Measurements from ENCODE around the gene XIRP2.

Gene XIRP2

DNA sequence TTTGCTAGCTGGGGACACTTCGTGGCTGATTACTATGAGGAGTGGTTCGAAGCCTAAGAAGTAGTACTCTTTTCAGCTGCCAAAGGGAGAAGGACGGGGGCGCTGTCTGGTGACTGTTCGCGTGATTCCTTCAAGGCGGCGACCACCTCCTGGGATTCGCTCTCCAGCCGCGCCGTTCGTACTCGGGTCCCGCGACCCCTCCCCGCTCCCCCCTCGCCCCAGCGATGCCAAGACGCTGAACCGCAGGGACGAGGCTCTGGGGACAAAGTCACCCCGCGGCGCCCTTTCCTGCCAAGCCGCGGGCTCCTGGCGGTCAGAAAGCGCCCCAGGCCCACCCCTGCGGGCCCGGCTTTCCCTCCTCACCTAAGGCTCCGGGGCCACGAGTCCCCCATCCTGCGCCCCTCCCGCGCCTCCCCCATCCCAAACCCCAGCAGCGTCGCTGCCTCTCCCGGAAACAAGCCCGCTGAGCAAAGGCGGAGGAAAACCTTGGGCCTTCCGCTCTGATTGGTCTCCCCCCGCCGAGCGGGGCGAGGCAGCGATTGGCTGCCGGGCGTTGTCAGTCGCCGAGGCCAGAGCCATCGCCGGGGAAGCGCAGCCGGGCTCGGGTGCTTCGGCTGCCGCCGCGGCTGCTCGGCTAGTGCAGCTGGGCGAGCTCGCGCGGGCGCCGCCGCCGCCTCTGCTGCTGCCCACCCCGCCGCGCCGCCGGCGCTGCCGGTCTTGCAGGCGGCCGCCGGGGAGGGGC is 404.3 kb downstream of the XIRP2 start, which contains the start of gene B3GALT1:
TSS of gene B3GALT1 (plus strand) at position 572 of the 742 bp plus-strand sequence.
- peak; percentile 92 for DNase-seq (ENCODE audit: low read depth, low spot score)

DNA sequence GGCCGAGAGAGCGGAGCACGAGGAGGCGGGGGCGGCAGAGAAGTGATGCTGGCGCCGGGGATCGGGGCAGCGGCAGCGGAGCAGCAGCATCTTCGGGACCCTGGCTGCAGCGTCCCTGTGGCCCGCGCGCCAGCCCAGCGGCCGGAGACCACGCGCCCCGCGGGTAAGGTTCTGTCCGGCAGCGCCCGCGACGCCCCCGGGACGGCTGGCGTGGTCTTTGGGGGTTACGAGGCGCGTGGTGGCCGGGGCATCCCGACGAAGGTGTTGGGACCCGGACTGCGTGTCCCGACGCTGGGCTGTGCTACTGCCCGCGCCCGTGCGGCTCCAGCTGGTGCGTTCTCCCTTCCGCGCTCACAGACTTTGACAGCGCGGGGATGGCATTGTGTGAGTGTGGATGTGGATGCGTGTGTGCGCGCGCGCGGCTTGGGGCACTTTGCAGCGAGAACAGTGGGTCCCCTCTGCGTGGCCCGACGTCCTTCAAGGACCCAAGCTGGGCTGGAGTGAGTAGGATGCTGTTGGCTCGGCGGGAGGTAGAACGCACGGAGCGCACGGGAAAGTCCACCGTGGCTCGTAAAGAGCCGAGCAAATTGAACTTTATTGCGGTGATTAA is 405.0 kb downstream of the XIRP2 start:
- no peak for DNase-seq (ENCODE audit: low read depth, low spot score)

- DNase-seq (ENCODE audit: low read depth, low spot score), result no peak
These were observed 405.9 kb downstream of the XIRP2 start for GRCh38 chr2:167293943-167294775.

GRCh38 chr2:167294776-167295140 is 406.5 kb downstream of the XIRP2 start:
- no peak for DNase-seq (ENCODE audit: low read depth, low spot score)

DNA sequence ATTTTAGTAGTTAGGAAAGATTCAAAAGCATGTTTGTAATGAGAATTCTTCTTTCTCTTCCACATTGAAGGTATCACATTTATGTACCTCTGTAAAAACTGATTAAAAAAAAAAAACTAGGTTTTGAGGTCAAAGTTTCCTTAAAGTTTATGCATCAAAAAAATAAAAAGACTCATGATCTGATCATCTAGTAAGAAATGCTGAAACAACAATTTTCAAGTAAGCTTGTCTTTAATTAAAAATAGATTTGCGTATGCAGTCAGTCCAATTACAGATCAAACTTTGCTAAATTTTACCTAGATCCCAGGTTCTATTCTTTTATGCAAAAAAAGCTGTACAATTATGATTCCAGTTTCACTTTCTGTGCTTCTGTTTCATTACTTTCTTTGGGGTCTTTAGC is 409.0 kb downstream of the XIRP2 start:
- no peak for DNase-seq (ENCODE audit: low read depth, low spot score)

DNA sequence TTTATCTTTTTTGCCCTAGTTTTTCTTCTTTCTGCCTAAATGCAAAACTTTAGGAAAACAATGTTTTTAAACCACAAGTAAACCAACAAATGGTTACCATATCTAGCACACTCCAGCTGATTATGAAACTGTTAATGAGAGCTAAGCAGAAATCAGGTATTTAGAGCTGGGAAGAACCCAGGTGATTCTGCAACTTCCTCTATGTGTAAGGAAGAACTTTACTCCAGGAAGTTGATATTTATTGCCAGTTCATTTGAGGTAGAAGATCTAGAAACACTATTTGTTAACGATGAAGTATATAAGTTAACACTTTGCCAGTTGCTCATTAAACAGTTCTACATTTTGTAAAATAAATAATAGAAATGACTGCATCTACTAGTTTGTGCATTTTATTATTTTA is 409.7 kb downstream of the XIRP2 start:
- no peak for DNase-seq (ENCODE audit: low read depth, low spot score)

All from iPS DF 19.7 (cell line).